ENCODE data around the gene SLC6A20. TPM values are rescaled to one million over a fixed set of nuclear protein-coding genes. Genes with fewer than 3 reads are reported as not detected.

Gene SLC6A20
- polyA plus RNA-seq, 1 experiment, result not detected

- CTCF ChIA-PET, result interaction anchor here (0.8 kb wide), 1 partner anchor 52 kb away, joined by 3 read pairs; no protein-coding TSS in a partner anchor
- Histone ChIP-seq H3K36me3 (ENCODE audit: control insufficient read depth, insufficient read depth, low read length) (no peaks in the 10 kb centered on the region), H3K4me3 (ENCODE audit: low read depth, low read length) (no peak overlapping the region), H3K27me3 (ENCODE audit: control insufficient read depth, insufficient read depth, low read length) (peaks cover 6% of the 10 kb centered on the region)
- POLR2A ChIA-PET, result no interaction called here
- no peak for DNase-seq (ENCODE audit: low read depth)
- no peak for TF ChIP-seq CTCF (IDR thresholded peaks at IDR 0.05; ENCODE audit: insufficient read depth, low read depth, low read length)
Measured at GRCh38 chr3:45814322-45814721, 18.0 kb upstream of the SLC6A20 start.

GRCh38 chr3:45807681-45808540 lies 11.6 kb upstream of the SLC6A20 start:
- Histone ChIP-seq H3K36me3 (ENCODE audit: control insufficient read depth, insufficient read depth, low read length) (no peaks in the 10 kb centered on the region), H3K4me3 (ENCODE audit: low read depth, low read length) (no peak overlapping the region), H3K27me3 (ENCODE audit: control insufficient read depth, insufficient read depth, low read length) (peaks cover 8% of the 10 kb centered on the region)
- TF ChIP-seq CTCF (IDR thresholded peaks at IDR 0.05; ENCODE audit: insufficient read depth, low read depth, low read length), result no peak
- ChIA-PET POLR2A (no interaction called here), CTCF (interaction anchor here (1.0 to 1.2 kb wide), 2 partner anchors 34 to 298 kb away, joined by 3 read pairs; partner anchors contain the start of gene LZTFL1)
- DNase-seq (ENCODE audit: low read depth), result no peak

- ChIA-PET CTCF (interaction anchor here (1.2 kb wide), 1 partner anchor 298 kb away, joined by 3 read pairs; no protein-coding TSS in a partner anchor), POLR2A (no interaction called here)
- no peak for DNase-seq (ENCODE audit: low read depth)
- H3K27me3 ChIP-seq (ENCODE audit: control insufficient read depth, insufficient read depth, low read length), result peaks cover 7% of the 10 kb centered on the region
- H3K36me3 ChIP-seq (ENCODE audit: control insufficient read depth, insufficient read depth, low read length), result no peaks in the 10 kb centered on the region
- H3K4me3 ChIP-seq (ENCODE audit: low read depth, low read length), result no peak overlapping the region
- TF ChIP-seq CTCF (IDR thresholded peaks at IDR 0.05; ENCODE audit: insufficient read depth, low read depth, low read length), result no peak
Measured at GRCh38 chr3:45807133-45807532, 10.8 kb upstream of the SLC6A20 start.

- TF ChIP-seq CTCF (IDR thresholded peaks at IDR 0.05; ENCODE audit: insufficient read depth, low read depth, low read length), result no peak
- no peak for DNase-seq (ENCODE audit: low read depth)
- Histone ChIP-seq H3K36me3 (ENCODE audit: control insufficient read depth, insufficient read depth, low read length) (no peaks in the 10 kb centered on the region), H3K4me3 (ENCODE audit: low read depth, low read length) (no peak overlapping the region), H3K27me3 (ENCODE audit: control insufficient read depth, insufficient read depth, low read length) (peaks cover 8% of the 10 kb centered on the region)
- ChIA-PET CTCF (interaction anchor here (0.8 to 1.2 kb wide), 2 partner anchors 13 to 29 kb away, joined by 3 read pairs; no protein-coding TSS in a partner anchor), POLR2A (no interaction called here)
Measured at GRCh38 chr3:45806072-45806471, 9.7 kb upstream of the SLC6A20 start.

GRCh38 chr3:45803252-45803935 lies 7.1 kb upstream of the SLC6A20 start:
- Histone ChIP-seq H3K27me3 (ENCODE audit: control insufficient read depth, insufficient read depth, low read length) (peaks cover 16% of the 10 kb centered on the region), H3K36me3 (ENCODE audit: control insufficient read depth, insufficient read depth, low read length) (no peaks in the 10 kb centered on the region), H3K4me3 (ENCODE audit: low read depth, low read length) (no peak overlapping the region)
- CTCF ChIA-PET, result no interaction called here
- POLR2A ChIA-PET, result no interaction called here
- no peak for DNase-seq (ENCODE audit: low read depth)
- TF ChIP-seq CTCF (IDR thresholded peaks at IDR 0.05; ENCODE audit: insufficient read depth, low read depth, low read length), result no peak
